A673 (cell line): Measurements from ENCODE around the gene CCDC33. TPM values are rescaled to one million over a fixed set of nuclear protein-coding genes. Genes with fewer than 3 reads are reported as not detected.

ENCODE experiments used
- BruUV-seq: library from RNA; stranded (reverse); fragments of 400-500 nt; replicated peaks from 2 replicates; lab custom pipeline; 2021; lab: Mats Ljungman, UMichigan
- CTCF ChIA-PET: fragments of 300-600 bp; sonication (Branson Sonifier 250); formaldehyde crosslinking; loops from one replicate; lab custom pipeline; 2022; ENCODE audit warnings: antibody characterized with exemption; lab: Charles Lee
- POLR2A ChIA-PET: fragments of 300-600 bp; sonication (Branson Sonifier 250); formaldehyde crosslinking; loops from one replicate; lab custom pipeline; 2022; ENCODE audit warnings: antibody characterized with exemption; ENCODE audit not compliant: low non-redundant PET; lab: Charles Lee
- DNase-seq: peaks from one replicate; pipeline ENCODE4 v3.0.0-alpha.2; 2015; ENCODE audit warnings: low spot score
- H3K27ac ChIP-seq: fragments of 200-600 bp; sonication (generic); 2 replicates; pipeline ENCODE4 v1.5.1; 2016; ENCODE audit warnings: mixed run types, low read depth, mild to moderate bottlenecking, mixed read lengths, antibody characterized with exemption, low read length; ENCODE audit not compliant: poor library complexity, severe bottlenecking
- H3K27me3 ChIP-seq: fragments of 200-600 bp; sonication (generic); replicated peaks from 2 replicates; pipeline ENCODE4 v1.6.1; 2017; ENCODE audit warnings: mixed run types, low read depth, mild to moderate bottlenecking, mixed read lengths, antibody characterized with exemption, low read length; ENCODE audit not compliant: insufficient read depth, poor library complexity
- H3K36me3 ChIP-seq: fragments of 200-600 bp; sonication (generic); 2 replicates; pipeline ENCODE4 v1.6.1; 2016; ENCODE audit warnings: mixed run types, mild to moderate bottlenecking, mixed read lengths, antibody characterized with exemption, low read length; ENCODE audit not compliant: insufficient read depth, poor library complexity, severe bottlenecking
- H3K4me1 ChIP-seq: fragments of 200-600 bp; sonication (generic); 2 replicates; pipeline ENCODE4 v1.6.1; 2017; ENCODE audit warnings: mixed run types, mild to moderate bottlenecking, mixed read lengths, antibody characterized with exemption, low read length; ENCODE audit not compliant: insufficient read depth, poor library complexity, severe bottlenecking
- H3K4me3 ChIP-seq: fragments of 200-600 bp; sonication (generic); 2 replicates; pipeline ENCODE4 v1.5.1; 2016; ENCODE audit warnings: low read depth, mixed run types, mild to moderate bottlenecking, mixed read lengths, low read length; ENCODE audit not compliant: poor library complexity, severe bottlenecking
- H3K9me3 ChIP-seq: fragments of 200-600 bp; sonication (generic); 2 replicates; pipeline ENCODE4 v1.6.1; 2016; ENCODE audit warnings: mixed run types, low read depth, mild to moderate bottlenecking, mixed read lengths, antibody characterized with exemption, low read length; ENCODE audit not compliant: poor library complexity, severe bottlenecking
- EZH2 ChIP-seq: fragments of 200-600 bp; sonication (generic); IDR thresholded peaks from 2 replicates; pipeline ENCODE4 v1.6.1; 2017; ENCODE audit warnings: borderline replicate concordance, low read depth, mild to moderate bottlenecking, mixed read lengths, antibody characterized with exemption, low read length; ENCODE audit not compliant: poor library complexity, severe bottlenecking
- intact Hi-C: fragments of 100-400 bp; cut with micrococcal nuclease; formaldehyde crosslinking; loops from one replicate; pipeline ENCODE4 v1.10.0; 2022; ENCODE audit not compliant: unreplicated experiment
- total RNA-seq: library from RNA; stranded (reverse); gene quantifications from 2 replicates; pipeline ENCODE4 v1.2.3, GENCODE V29; 2021
- TF ChIP-seq, protein P1 (sequence below): fragments of 300-800, 200-600 bp; sonication (generic); conservative IDR thresholded peaks from 2 replicates; pipeline ENCODE4 v1.5.1; 2017; ENCODE audit warnings: low read depth, mild to moderate bottlenecking, antibody characterized with exemption, low read length, moderate library complexity, mixed read lengths

CCDC33 gene
- total RNA-seq, 1 experiment from 2014 or later = not detected

DNA sequence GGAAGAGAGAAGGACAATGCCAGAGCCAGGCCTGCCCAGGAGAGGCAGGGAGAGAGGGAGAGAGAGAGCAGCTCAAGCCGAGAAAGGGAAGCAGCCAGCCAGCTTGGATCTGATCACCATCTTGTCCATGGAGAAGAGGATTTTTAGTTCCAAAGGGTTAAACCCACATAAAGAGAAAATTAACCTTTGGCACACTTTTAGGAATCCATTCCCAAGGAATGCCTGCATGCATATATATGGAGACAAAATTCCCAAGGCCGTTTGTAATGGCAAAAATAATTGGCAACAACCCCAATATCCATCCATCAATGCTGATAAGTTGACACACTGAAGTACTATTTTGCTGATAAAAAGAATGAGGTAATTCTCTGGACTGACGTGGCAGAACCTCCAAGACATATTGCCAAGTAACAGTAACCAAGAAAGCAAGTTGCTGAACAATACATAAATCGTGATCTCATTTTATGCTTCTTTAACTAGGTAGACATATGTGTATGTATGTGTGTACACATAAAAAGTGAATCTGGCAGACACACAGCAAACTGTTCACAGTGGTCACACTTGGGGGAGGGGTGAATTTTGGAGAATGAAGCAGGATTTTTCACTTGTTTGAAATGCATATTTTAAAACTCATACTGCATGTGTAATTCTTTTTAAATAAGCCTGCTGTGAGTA lies 26.0 kb upstream of the CCDC33 start:
- CTCF ChIA-PET = no interaction called here
- TF ChIP-seq, protein P1, sequence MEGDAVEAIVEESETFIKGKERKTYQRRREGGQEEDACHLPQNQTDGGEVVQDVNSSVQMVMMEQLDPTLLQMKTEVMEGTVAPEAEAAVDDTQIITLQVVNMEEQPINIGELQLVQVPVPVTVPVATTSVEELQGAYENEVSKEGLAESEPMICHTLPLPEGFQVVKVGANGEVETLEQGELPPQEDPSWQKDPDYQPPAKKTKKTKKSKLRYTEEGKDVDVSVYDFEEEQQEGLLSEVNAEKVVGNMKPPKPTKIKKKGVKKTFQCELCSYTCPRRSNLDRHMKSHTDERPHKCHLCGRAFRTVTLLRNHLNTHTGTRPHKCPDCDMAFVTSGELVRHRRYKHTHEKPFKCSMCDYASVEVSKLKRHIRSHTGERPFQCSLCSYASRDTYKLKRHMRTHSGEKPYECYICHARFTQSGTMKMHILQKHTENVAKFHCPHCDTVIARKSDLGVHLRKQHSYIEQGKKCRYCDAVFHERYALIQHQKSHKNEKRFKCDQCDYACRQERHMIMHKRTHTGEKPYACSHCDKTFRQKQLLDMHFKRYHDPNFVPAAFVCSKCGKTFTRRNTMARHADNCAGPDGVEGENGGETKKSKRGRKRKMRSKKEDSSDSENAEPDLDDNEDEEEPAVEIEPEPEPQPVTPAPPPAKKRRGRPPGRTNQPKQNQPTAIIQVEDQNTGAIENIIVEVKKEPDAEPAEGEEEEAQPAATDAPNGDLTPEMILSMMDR = no peak
- no peak for TF ChIP-seq EZH2
- BruUV-seq = no TSS peak
- no peak overlapping the region for H3K4me3 ChIP-seq
- POLR2A ChIA-PET = no interaction called here
- no peak for DNase-seq
- intact Hi-C loops = no loop called here
- peaks cover 14% of the 10 kb centered on the region for H3K4me1 ChIP-seq
- no peaks in the 10 kb centered on the region for H3K9me3 ChIP-seq
- no peaks in the 10 kb centered on the region for H3K27me3 ChIP-seq
- no peaks in the 10 kb centered on the region for H3K36me3 ChIP-seq
- no peak overlapping the region for H3K27ac ChIP-seq

DNA sequence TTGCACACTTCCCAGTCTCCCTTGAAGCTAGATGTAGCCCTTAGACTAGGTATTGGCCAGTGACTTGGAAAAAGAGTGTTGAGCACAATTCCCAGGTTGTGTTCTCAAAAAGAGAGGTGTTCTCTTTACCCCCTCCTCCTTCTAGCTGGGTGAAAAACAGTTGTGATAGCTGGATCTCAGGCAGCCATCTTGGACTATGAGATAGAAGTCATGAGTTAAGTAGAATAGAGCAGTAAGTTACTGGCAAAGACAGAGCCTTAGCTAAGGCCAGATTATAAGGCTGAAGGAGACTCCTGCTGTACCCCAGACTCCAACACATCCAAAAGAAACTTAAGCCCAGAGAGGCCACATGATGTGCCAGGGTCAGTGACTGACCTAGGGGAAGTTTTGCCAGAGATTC lies 25.4 kb upstream of the CCDC33 start:
- intact Hi-C loops = no loop called here
- Histone ChIP-seq H3K4me3 (no peak overlapping the region), H3K36me3 (no peaks in the 10 kb centered on the region), H3K9me3 (no peaks in the 10 kb centered on the region), H3K27me3 (no peaks in the 10 kb centered on the region), H3K4me1 (peaks cover 20% of the 10 kb centered on the region), H3K27ac (no peak overlapping the region)
- no peak for DNase-seq
- POLR2A ChIA-PET = no interaction called here
- no peak for TF ChIP-seq EZH2
- TF ChIP-seq, protein P1 = no peak
- CTCF ChIA-PET = no interaction called here
- no TSS peak for BruUV-seq

DNA sequence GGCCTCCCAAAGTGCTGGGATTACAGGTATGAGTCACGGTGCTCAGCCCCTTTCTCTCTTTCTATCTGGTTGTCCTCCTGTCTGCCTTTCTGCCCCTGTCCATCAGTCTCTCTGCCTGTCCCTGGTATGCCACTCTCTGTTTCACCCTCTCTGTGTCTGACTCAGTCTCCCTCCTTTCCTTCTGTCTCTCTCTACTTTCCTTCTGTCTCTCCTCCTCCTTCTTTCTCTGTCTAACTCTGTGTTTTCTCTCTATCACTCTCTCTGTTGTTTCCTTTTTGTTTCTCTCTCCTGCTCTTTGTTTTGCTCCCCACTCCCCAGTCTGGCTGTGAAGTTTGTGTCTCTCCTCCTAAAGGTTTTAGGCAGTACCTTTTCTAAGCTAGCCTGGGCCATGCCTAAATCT lies 24.5 kb upstream of the CCDC33 start:
- BruUV-seq = no TSS peak
- H3K4me1 ChIP-seq = peaks cover 24% of the 10 kb centered on the region
- H3K9me3 ChIP-seq = no peaks in the 10 kb centered on the region
- TF ChIP-seq, protein P1 = no peak
- no peak for TF ChIP-seq EZH2
- no peaks in the 10 kb centered on the region for H3K27me3 ChIP-seq
- ChIA-PET CTCF (no interaction called here), POLR2A (no interaction called here)
- intact Hi-C loops = no loop called here
- no peak for DNase-seq
- no peaks in the 10 kb centered on the region for H3K36me3 ChIP-seq
- H3K4me3 ChIP-seq = no peak overlapping the region
- no peak overlapping the region for H3K27ac ChIP-seq
